Heart right ventricle (tissue), 16 donors: ENCODE data around the gene KCNMA1. TPM values are rescaled to one million over a fixed set of nuclear protein-coding genes. Genes with fewer than 3 reads are reported as not detected.

Experiments used
- ATAC-seq, 8 donors: fragments of 200-7000 bp; cut with Tn5 transposase; one replicate each; pipeline ENCODE4 v1.9.1; 2020; ENCODE audit warnings: mild to moderate bottlenecking in 8 of 8, moderate library complexity in 8 of 8, moderate number of reproducible peaks in 1 of 8
- DNase-seq, 2 donors: peaks; one replicate each; pipeline ENCODE4 v3.0.0-alpha.2; 2020
- H3K27ac ChIP-seq, 10 donors: fragments of 200-600 bp; sonication (generic) in 2 of 10; one replicate each; pipeline versions ENCODE4 v1.5.0 to v1.8.0; 2020 to 2022; ENCODE audit warnings: mild to moderate bottlenecking in 3 of 10
- H3K27me3 ChIP-seq, 7 donors: fragments of 200-600 bp; one replicate each; pipeline ENCODE4 v1.8.0; 2021 to 2022; ENCODE audit warnings: mild to moderate bottlenecking in 2 of 7
- H3K36me3 ChIP-seq, 9 donors: fragments of 200-600 bp; sonication (generic) in 1 of 9; one replicate each; pipeline versions ENCODE4 v1.5.0 to v1.8.0; 2020 to 2022; ENCODE audit warnings: mild to moderate bottlenecking in 2 of 9
- H3K4me1 ChIP-seq, 9 donors: fragments of 200-600 bp; sonication (generic) in 1 of 9; one replicate each; pipeline versions ENCODE4 v1.5.0 to v1.8.0; 2020 to 2022; ENCODE audit warnings: mild to moderate bottlenecking in 4 of 9
- H3K4me3 ChIP-seq, 10 donors: fragments of 200-600 bp; sonication (generic) in 2 of 10; one replicate each; pipeline versions ENCODE4 v1.5.0 to v1.8.0; 2020 to 2022; ENCODE audit warnings: mild to moderate bottlenecking in 7 of 10, moderate library complexity in 2 of 10
- H3K9me3 ChIP-seq, 11 donors: fragments of 200-600 bp in 10 of 11; sonication (generic) in 2 of 11; one replicate each; pipeline versions ENCODE4 v1.5.0 to v1.8.0; 2013 to 2022; ENCODE audit warnings: mild to moderate bottlenecking in 2 of 11, control low read depth in 1 of 11, moderate library complexity in 1 of 11
- WGBS, 2 donors: extraction: QIAGEN DNeasy Blood & Tissue Kit; methylation state at CpG; one replicate each; pipeline ENCODE4 v1.1.7; 2013; ENCODE audit warnings: inconsistent platforms in 1 of 2; 5-methylcytosine and 5-hydroxymethylcytosine counted together
- intact Hi-C, 10 donors: fragments of 100-400 bp; cut with DNase I; formaldehyde crosslinking; loops; one replicate each; pipeline versions ENCODE4 v1.11.1 to v1.14.2; 2022
- polyA plus RNA-seq, 2 donors: library from polyadenylated mRNA; stranded (reverse); fragments of 200-250 nt; gene quantifications; one replicate each; pipeline ENCODE4 v1.2.3, GENCODE V29; 2013
- total RNA-seq, 10 donors: library from RNA; stranded (reverse); fragmentation: NEBNext Ultra II Directional in 3 of 10; extraction: Animal tissue kit (Norgen Biotek cat#: 25700) in 3 of 10; gene quantifications; one replicate each; pipeline versions ENCODE4 v1.2.1 to v1.2.4, GENCODE V29; 2021 to 2023
- TF ChIP-seq, protein P1 (sequence below), 9 donors: fragments of 200-600 bp; sonication (generic) in 2 of 9; IDR thresholded peaks; one replicate each; pipeline versions ENCODE4 v1.5.0 to v1.8.0; 2021 to 2022; ENCODE audit warnings: antibody characterized with exemption in 9 of 9, mild to moderate bottlenecking in 5 of 9, moderate library complexity in 1 of 9
- donor health status: Arrhythmogenic right ventricular cardiomyopathy.
- donor health status: ischemic (EF 13 %, LVEDD 7.1; RV severe dilation, severe dysfunction).
- donor health status: healthy with polysubstance abuse.
- donor health status: DM: no; HTN: yes; CAD: no.
- donor health status: DM: no; HTN: no; CAD: no.
- donor health status: ischemic (EF 25% LVEDD 6.9; RV normal size, moderate dysfunction).
- donor health status: ischemic (EF 25% LVEDD 5.7; RV mildly dilated, moderate dysfunction).
- donor health status: healthy.
- donor health status: DM: yes; HTN: yes; CAD: no.
- donor health status: Ischemic cardiomyopathy.
- donor health status: ischemic (EF 35%, LVEDD 5.7; RV mildly dilated, moderate dysfunction).
- donor health status: nonischemic (EF 11% LVEDD 7.7; RV severe dilation, severe dysfunction).
- donor health status: DM: yes; HTN: yes; CAD: no.
- donor health status: PGD.
- donor health status: ischemic (EF 29% LVEDD 5.4; RV normal size, mild dysfunction).
- donor health status: nonischemic (EF 23%, LVEDD 6.1; RV moderate dilation, normal function).

The KCNMA1 gene
- total and polyA plus RNA-seq, 12 donors = 0.59 to 5.3 (median 1.6) TPM

DNA sequence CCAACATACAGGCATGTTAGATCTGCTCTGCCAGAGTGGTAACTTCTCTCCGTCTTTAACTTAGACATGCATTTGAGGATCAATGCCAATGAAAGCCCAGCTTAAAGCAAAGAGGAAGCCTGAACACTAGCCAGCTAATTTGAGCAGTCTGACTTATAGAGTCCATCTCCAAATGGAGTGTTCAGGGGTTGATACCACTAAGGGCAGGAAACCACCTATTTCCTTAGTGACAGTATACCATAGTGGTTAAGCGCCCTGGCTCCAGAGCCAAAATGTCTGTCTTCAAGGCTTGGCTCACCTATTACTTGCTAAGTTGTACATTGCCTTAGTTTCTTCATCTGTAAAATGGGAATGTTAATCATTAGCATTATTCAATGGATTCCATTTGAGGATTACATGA is 678.5 kb downstream of the KCNMA1 start:
- H3K9me3 ChIP-seq = peaks cover 0 to 7% (median 0%) of the 10 kb centered on the region in 11 donors
- 87 to 89% methylated on average over 2 of the region's 2 CpGs for WGBS, 2 donors
- no peaks in the 10 kb centered on the region for H3K27me3 ChIP-seq
- ATAC-seq (no peak), DNase-seq (no peak)
- H3K4me3 ChIP-seq = no peak overlapping the region
- TF ChIP-seq, protein P1, sequence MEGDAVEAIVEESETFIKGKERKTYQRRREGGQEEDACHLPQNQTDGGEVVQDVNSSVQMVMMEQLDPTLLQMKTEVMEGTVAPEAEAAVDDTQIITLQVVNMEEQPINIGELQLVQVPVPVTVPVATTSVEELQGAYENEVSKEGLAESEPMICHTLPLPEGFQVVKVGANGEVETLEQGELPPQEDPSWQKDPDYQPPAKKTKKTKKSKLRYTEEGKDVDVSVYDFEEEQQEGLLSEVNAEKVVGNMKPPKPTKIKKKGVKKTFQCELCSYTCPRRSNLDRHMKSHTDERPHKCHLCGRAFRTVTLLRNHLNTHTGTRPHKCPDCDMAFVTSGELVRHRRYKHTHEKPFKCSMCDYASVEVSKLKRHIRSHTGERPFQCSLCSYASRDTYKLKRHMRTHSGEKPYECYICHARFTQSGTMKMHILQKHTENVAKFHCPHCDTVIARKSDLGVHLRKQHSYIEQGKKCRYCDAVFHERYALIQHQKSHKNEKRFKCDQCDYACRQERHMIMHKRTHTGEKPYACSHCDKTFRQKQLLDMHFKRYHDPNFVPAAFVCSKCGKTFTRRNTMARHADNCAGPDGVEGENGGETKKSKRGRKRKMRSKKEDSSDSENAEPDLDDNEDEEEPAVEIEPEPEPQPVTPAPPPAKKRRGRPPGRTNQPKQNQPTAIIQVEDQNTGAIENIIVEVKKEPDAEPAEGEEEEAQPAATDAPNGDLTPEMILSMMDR (IDR thresholded peaks at IDR 0.05) = no peak
- H3K27ac ChIP-seq = no peak overlapping the region
- no peaks in the 10 kb centered on the region for H3K36me3 ChIP-seq
- H3K4me1 ChIP-seq = peaks cover 0 to 3% (median 0%) of the 10 kb centered on the region in 9 donors
- intact Hi-C loops = no loop called here

DNA sequence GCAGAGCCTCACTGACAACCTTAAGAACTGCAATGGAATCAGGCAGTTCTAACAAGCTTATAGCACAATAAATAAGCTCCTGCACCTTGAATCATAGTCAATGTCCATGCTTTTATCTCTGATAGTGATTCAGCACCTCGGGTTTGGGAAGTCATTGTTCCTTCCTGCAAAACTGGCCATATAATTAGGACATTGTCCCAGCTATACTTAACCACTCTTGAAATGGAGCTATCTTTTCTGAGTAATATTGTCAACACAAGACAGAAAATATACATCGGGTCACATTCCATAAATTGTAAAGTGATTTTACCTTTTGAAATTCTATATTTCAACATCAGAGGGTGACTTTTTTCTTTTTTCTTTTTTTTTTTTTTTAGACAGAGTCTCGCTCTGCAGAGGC is 682.8 kb downstream of the KCNMA1 start:
- TF ChIP-seq, protein P1 (IDR thresholded peaks at IDR 0.05) = no peak
- H3K27ac ChIP-seq = no peak overlapping the region
- no peak for DNase-seq

DNA sequence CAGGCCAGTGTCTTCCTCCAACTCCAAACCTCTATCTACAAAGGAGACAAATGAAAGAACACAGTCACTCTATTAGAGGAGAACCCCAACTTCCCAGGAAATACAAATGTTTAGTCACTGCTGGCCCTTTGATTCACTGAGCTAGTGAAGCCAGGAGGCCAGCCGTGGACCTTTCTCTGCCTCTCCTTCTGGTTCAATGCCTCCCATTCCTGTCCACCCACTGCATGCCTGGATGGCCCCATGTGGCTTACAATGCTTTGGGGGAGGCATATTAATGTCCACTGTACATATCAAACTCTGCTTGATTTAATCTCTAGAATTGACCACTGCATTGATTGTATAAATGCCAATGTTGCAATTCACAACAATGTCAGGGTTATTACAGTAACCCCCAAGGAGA is 687.3 kb downstream of the KCNMA1 start:
- 59 to 75% methylated on average over 1 of the region's 1 CpG for WGBS, 2 donors
- intact Hi-C loops = no loop called here
- DNase-seq (no peak), ATAC-seq (no peak)
- TF ChIP-seq, protein P1 (IDR thresholded peaks at IDR 0.05) = no peak
- Histone ChIP-seq H3K36me3 (no peaks in the 10 kb centered on the region), H3K9me3 (no peaks in the 10 kb centered on the region), H3K4me1 (peaks cover 0 to 11% (median 0%) of the 10 kb centered on the region in 9 donors), H3K27me3 (no peaks in the 10 kb centered on the region), H3K4me3 (no peak overlapping the region), H3K27ac (no peak overlapping the region)

More for the DNA sequence above, 682.8 kb downstream of the KCNMA1 start:
- intact Hi-C loops = no loop called here
- H3K4me3 ChIP-seq = no peak overlapping the region
- 76 to 84% methylated on average over 3 of the region's 3 CpGs for WGBS, 2 donors
- H3K36me3 ChIP-seq = no peaks in the 10 kb centered on the region
- no peak for ATAC-seq
- no peaks in the 10 kb centered on the region for H3K27me3 ChIP-seq
- no peaks in the 10 kb centered on the region for H3K4me1 ChIP-seq
- H3K9me3 ChIP-seq = no peaks in the 10 kb centered on the region

DNA sequence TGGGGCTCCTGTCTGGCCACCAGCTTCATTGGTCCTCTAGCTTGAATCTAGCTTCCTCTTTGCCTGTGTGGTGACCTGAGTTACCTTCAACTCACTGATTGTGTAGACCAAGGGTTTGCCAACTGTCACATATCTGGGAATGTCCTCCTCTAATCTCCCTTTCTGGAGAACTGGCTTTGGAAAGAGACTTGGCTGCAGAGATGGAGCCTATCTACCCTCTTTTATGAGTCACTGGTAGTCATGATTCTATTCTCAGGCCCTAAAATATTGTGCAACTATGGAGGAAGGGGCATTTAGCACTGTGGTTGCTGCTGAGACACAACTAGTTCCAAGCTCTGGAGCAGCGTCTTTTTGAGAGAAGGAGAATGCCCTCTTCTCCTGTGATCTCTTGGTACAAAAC is 691.3 kb downstream of the KCNMA1 start:
- Histone ChIP-seq H3K9me3 (no peaks in the 10 kb centered on the region), H3K36me3 (no peaks in the 10 kb centered on the region), H3K4me1 (peaks cover 0 to 11% (median 0%) of the 10 kb centered on the region in 9 donors), H3K27ac (no peak overlapping the region), H3K27me3 (no peaks in the 10 kb centered on the region), H3K4me3 (no peak overlapping the region)
- TF ChIP-seq, protein P1 (IDR thresholded peaks at IDR 0.05) = no peak
- DNase-seq (no peak), ATAC-seq (peak; percentile 23 to 98 (median 86))
- 68 to 86% methylated on average over 1 of the region's 1 CpG for WGBS, 2 donors
- intact Hi-C loops = no loop called here
